ENCODE measurements around the gene FH. TPM values are rescaled to one million over a fixed set of nuclear protein-coding genes. Genes with fewer than 3 reads are reported as not detected.

FH gene
- total RNA-seq, 1 donor from 2014 or later: 57.2 TPM

- no peak for DNase-seq (ENCODE audit: low spot score)
These were observed 5.5 kb upstream of the FH start for GRCh38 chr1:241525026-241525425.

GRCh38 chr1:241521718-241522117 is 2.2 kb upstream of the FH start:
- no peak for DNase-seq (ENCODE audit: low spot score)

- DNase-seq (ENCODE audit: low spot score): no peak
These were observed 518 bp upstream of the FH start for GRCh38 chr1:241520080-241520465.

- DNase-seq (ENCODE audit: low spot score): no peak
These were observed 863 bp downstream of the FH start for GRCh38 chr1:241518476-241519307.

GRCh38 chr1:241513378-241513777 is 6.2 kb downstream of the FH start:
- DNase-seq (ENCODE audit: low spot score): no peak

GRCh38 chr1:241507189-241507863 is 12.2 kb downstream of the FH start:
- DNase-seq (ENCODE audit: low spot score): no peak

GRCh38 chr1:241503444-241503843 is 16.1 kb downstream of the FH start:
- no peak for DNase-seq (ENCODE audit: low spot score)

GRCh38 chr1:241499910-241500309 is 19.6 kb downstream of the FH start:
- DNase-seq (ENCODE audit: low spot score): no peak

GRCh38 chr1:241495741-241496140 is 23.8 kb downstream of the FH start:
- DNase-seq (ENCODE audit: low spot score): no peak

- DNase-seq (ENCODE audit: low spot score): no peak
These were observed 30.8 kb downstream of the FH start for GRCh38 chr1:241488739-241489138.

- no peak for DNase-seq (ENCODE audit: low spot score)
These were observed 34.0 kb downstream of the FH start for GRCh38 chr1:241485554-241485992.

- DNase-seq (ENCODE audit: low spot score): no peak
These were observed 34.4 kb downstream of the FH start for GRCh38 chr1:241485145-241485544.

GRCh38 chr1:241482761-241483250 is 36.7 kb downstream of the FH start:
- no peak for DNase-seq (ENCODE audit: low spot score)

GRCh38 chr1:241479294-241479693 is 40.3 kb downstream of the FH start:
- DNase-seq (ENCODE audit: low spot score): no peak

GRCh38 chr1:241475671-241476070 is 43.9 kb downstream of the FH start:
- DNase-seq (ENCODE audit: low spot score): no peak

GRCh38 chr1:241473026-241473425 is 46.5 kb downstream of the FH start:
- DNase-seq (ENCODE audit: low spot score): no peak

GRCh38 chr1:241470908-241471590 is 48.5 kb downstream of the FH start:
- no peak for DNase-seq (ENCODE audit: low spot score)

GRCh38 chr1:241470361-241470760 is 49.2 kb downstream of the FH start:
- DNase-seq (ENCODE audit: low spot score): no peak

GRCh38 chr1:241465673-241466072 is 53.9 kb downstream of the FH start:
- no peak for DNase-seq (ENCODE audit: low spot score)

GRCh38 chr1:241464985-241465384 is 54.6 kb downstream of the FH start:
- DNase-seq (ENCODE audit: low spot score): no peak

- no peak for DNase-seq (ENCODE audit: low spot score)
These were observed 57.2 kb downstream of the FH start for GRCh38 chr1:241462391-241462790.
